ENCODE results near the gene CEBPA.

DNA sequence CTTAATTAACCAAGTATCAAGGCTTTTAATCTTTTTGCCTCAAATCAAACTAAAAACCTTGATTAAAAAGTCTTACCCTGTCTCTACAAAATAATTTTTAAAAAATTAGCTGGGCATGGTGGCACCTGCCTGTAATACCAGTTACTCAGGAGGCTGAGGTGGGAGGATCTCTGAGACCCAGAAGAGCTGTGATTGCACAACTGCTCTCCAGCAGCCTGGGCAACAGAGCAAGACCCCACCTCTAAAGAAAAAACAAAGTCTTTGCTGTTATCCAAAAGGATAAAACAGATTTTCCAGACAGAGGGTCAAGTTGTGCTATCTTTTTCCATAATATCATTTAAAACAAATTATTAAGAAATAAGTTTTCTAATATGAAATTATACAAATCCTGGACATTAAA lies 44.3 kb upstream of the CEBPA start:
- no peak for TF ChIP-seq TAF1 (IDR thresholded peaks at IDR 0.05; ENCODE audit: low read depth)
- no peak for TF ChIP-seq RAD21 (IDR thresholded peaks at IDR 0.05; ENCODE audit: low read depth)
- no peak for TF ChIP-seq REST (IDR thresholded peaks at IDR 0.05; ENCODE audit: low read depth)
- no peak for TF ChIP-seq EP300 (IDR thresholded peaks at IDR 0.05; ENCODE audit: borderline replicate concordance)
- no peak for TF ChIP-seq YY1 (IDR thresholded peaks at IDR 0.05; ENCODE audit: low read depth)
- TF ChIP-seq CREB1 (IDR thresholded peaks at IDR 0.05; ENCODE audit: low read depth), result no peak
- no peak for TF ChIP-seq MAX (IDR thresholded peaks at IDR 0.05)
- TF ChIP-seq, protein P1, sequence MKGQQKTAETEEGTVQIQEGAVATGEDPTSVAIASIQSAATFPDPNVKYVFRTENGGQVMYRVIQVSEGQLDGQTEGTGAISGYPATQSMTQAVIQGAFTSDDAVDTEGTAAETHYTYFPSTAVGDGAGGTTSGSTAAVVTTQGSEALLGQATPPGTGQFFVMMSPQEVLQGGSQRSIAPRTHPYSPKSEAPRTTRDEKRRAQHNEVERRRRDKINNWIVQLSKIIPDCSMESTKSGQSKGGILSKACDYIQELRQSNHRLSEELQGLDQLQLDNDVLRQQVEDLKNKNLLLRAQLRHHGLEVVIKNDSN (IDR thresholded peaks at IDR 0.05), result no peak
- no peak for TF ChIP-seq FOXM1 (IDR thresholded peaks at IDR 0.05; ENCODE audit: borderline replicate concordance, low read depth)
- TF ChIP-seq ZBTB7A (IDR thresholded peaks at IDR 0.05; ENCODE audit: low read depth), result no peak

Data from Ishikawa (cell line).